GM19043 (cell line): ENCODE data around the gene LRRC8B.
"Not testable (repeated sequence)": the region's sequence is repeated elsewhere in the genome, so short reads cannot be mapped to it uniquely, and the experiment has no call there.

Source experiments
- ATAC-seq: cut with Tn5 transposase; IDR thresholded peaks from one replicate; pipeline ENCODE4 v1.9.1; 2021; ENCODE audit warnings: low read depth; ENCODE audit not compliant: unreplicated experiment

The LRRC8B gene

GRCh38 chr1:89523572-89524368 lies 859 bp upstream of the LRRC8B start:
- peak; percentile 24 for ATAC-seq

DNA sequence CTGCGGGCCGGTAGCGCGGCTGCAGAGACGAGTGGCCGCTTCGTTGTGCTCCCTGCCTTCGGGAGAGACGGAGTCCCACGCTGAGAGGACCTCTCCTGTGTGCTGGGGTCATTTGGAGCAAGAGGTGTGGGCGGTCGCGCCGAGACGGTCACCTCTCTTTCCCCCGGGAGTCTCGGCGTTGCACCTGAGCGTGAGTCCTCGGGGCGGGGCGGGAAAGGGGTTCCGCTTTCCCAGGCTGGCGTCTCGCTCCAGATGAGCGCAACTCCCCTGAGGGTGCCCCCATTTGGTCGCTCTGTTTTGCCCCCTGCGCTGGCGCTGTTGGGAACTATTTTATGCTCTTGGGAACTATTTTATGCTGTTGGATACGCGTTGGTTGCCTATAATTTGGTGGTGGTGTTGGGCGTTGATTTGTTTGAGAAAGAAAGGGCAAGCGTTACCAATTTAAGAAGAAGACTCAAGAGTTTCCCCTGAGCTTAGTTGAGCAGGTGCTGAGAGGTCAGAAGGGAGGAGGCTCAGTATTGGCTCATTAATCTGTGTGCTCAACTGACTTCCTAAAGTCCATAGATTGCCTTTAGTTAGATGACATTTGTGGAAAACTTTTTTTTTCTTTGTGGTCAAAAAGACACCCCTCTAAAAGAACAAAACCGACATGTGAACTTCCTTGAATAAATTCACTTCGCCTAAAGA lies 683 bp downstream of the LRRC8B start:
- peak; percentile 13 for ATAC-seq

DNA sequence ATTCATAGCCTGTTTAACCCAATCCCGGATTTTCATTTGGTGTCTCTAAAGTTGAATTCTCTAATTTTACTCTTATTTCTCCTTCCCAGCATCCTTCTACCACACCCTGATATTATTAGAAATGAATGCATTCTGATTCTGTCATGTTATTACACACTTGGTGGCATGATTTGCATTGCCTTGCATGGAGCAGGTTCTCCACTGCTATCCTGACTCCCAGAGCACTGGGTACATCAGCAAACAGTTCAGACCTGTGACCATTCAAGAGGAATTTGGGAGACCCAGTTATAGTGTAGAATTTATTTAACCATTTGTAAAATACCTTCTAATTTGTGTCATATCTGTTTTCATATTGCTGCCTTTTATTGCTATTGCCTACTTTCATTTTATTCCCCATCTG lies 2.6 kb downstream of the LRRC8B start:
- no peak for ATAC-seq

GRCh38 chr1:89527750-89528381 lies 3.2 kb downstream of the LRRC8B start:
- ATAC-seq, result no peak

- no peak for ATAC-seq
These were observed 3.8 kb downstream of the LRRC8B start for GRCh38 chr1:89528382-89528780.

DNA sequence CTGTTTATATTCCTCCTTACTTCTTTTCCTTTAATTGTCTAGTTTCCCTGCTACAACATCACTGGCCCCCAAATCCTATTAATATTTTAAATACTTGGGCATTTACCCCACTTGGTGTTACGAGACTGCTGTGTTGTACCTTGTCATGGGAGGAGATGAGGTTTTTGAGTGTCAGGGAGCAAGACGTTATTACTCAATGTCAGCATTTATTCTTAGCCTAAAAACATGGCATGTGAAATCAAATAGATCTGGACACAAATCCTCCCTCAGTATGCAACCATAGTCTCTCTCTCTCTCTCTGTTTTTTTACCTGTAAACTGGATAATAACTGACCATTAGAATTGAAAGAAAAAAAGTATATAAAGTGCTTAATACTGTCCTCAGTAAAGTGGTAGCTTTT lies 4.6 kb downstream of the LRRC8B start:
- no peak for ATAC-seq

DNA sequence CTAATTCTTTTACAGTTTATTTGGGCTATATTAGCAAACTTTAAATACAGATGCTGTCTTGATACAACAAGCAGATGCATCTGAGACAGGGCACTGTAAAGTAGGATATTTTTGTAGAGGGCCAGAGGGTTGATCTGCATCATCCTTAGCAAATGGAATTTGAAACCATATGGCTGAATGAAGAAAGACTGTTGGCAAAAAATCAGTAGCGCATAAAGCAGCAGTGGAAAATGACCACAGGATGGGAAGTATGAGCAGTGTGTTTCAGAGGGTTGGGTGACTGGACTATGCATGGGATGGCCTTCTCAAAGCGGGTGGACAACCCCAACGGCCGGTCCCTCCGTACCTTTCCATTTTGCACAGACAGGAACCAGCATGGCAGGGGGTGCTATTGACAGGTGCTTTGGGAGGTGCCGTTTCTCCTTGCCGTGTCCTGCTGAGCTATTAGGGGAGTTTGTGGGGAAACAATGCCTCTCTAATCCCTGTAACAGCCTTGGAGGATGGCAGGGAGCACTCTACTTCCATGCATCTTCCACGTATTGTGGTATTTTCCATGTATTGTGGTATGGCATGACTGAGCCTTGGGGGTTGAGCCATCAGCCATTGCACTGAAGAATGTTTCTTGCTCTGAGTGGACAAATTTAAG lies 5.9 kb downstream of the LRRC8B start:
- no peak for ATAC-seq

GRCh38 chr1:89531480-89532139 lies 7.0 kb downstream of the LRRC8B start:
- ATAC-seq, result no peak

- ATAC-seq, result no peak
These were observed 7.6 kb downstream of the LRRC8B start for GRCh38 chr1:89532228-89532627.

DNA sequence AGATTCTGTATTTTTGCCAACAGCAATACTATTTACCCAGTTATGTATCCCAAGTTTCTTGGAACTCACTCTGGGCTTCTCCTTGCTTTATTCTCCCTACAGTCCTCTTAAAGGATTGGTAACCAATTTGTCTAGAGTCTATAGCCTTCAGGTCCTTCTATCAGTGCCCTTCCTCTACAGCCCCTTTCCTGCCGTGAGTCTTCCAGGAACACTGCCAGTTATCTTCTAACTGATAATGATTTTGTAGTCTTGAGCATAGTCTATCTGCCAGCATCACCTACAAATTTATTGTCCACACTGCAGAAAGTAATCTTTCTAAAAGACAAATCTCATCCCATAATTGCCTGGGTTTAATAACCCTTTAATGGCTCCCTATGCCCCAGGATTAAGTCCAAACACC lies 8.2 kb downstream of the LRRC8B start:
- no peak for ATAC-seq

DNA sequence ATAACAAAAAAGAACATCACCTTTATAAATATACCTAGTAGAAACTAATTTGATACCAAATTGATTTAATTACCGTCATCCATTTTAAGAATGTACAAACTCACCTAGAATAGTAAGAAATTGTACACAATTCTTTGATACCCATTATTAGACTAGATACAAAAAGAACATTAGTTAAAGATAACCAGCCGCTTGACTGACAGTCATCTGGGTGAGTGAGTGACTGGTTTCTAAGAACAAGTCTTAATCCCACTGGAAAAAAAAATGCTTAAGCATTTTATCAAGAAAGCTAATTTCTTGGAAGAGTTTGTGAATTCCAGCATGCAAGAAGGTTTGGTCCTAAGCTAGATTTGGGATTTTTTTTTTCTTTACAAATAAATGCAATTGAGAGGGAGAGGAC lies 10.9 kb downstream of the LRRC8B start:
- no peak for ATAC-seq

DNA sequence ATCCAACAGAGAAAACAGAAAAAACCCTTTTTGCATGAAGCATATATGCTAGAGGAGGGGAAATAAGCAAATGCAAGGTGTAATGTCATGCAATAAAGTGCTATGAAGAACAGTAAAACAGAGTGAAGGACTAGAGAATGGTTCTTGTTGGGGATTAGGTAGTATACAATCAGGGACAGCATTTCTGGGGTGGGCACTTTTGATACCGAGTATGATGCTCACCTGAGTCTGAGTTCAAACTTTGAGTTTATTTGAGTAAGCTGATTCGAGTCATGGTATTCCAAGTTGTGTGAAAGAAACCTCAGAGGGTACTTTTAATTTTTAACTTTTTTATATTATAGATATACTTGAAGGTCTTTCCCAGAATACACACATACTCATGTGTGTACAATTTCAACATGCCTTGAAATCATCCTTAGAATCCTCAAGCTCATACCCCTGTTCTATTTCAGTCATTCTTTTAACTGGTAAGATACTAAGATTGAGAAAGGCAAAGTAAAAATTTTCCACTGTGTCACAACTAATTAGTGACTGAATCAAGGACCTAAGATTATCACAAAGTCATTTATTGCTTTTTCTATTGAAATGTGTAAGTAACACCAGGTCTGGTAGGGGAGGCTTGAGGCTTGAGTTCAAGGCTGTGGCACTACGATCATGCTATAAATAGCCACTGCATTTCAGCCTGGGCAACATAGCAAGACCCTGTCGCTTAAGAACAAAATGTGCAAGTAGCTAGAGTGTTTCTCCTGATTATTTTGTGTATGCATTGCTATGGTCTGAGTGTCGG lies 12.1 kb downstream of the LRRC8B start:
- no peak for ATAC-seq

DNA sequence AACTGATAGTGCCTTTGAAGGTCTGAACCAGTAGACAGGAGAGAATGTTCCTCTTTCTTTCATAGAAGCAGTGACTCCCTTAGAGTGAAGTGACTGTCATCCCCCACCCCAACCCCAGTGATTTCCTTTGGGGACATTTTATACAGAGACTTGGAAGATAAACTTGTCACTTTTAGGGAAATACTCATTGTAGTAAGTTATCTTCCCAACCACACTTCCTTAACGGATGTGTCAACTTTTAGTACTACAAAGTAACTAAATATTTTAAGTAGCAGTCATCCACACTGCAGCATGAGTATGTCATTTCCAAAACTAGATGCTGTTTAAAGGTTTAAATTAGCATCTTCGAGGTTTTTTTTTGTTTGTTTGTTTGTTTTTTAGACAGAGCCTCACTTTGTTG lies 13.7 kb downstream of the LRRC8B start:
- ATAC-seq, result no peak

- ATAC-seq, result no peak
These were observed 14.5 kb downstream of the LRRC8B start for GRCh38 chr1:89539128-89539527.

GRCh38 chr1:89540406-89540970 lies 15.9 kb downstream of the LRRC8B start:
- no peak for ATAC-seq

GRCh38 chr1:89542345-89542744 lies 17.7 kb downstream of the LRRC8B start:
- no peak for ATAC-seq

- not testable (repeated sequence) for ATAC-seq
These were observed 19.0 kb downstream of the LRRC8B start for GRCh38 chr1:89543632-89544031.

DNA sequence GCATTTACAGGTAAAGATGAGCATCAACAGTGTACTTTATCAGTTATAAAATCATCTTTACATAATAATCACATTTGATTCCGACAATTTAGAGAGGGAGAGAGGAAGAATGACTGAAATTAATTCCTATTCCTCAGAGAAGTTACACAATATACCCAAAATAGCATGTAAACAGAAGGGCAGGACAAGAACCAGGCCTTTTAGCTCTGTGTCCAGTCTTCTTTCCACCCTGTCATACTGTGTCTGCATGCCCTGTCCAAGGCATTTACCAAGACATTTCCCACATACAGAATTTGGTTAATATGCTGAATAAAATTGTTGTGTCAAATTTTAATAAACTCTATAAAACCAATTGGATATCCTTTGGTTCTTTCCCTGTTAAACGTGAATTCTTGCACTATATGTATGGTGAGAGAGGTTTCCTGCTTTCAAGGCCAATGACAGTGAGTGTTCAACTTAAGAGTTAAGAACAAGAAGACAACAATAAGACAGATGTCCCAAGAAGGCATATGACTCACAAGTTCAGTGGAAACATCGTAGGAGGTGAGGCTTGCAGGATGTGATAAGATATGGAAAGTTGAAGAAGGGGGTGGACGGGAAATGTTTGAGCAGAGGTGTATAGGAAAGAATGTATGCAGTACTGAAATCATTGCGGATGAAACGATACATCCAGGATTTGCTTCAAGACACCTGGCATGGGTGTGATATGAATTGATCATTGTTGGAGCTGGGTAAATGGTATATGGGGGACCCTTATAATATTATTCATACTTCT lies 20.8 kb downstream of the LRRC8B start:
- no peak for ATAC-seq
